ENCODE measurements around the gene CCDC66.

CCDC66 gene

GRCh38 chr3:56610669-56611335 lies 53.8 kb downstream of the CCDC66 start:
- no peak for TF ChIP-seq CTCF (IDR thresholded peaks at IDR 0.05; ENCODE audit: insufficient read depth, missing control alignments)
- FAIRE-seq (no peak), DNase-seq (ENCODE audit: insufficient read length, low spot score) (no peak)

- no peak for TF ChIP-seq CTCF (IDR thresholded peaks at IDR 0.05; ENCODE audit: insufficient read depth, missing control alignments)
- FAIRE-seq (no peak), DNase-seq (ENCODE audit: insufficient read length, low spot score) (no peak)
Measured at GRCh38 chr3:56611364-56611763, 54.4 kb downstream of the CCDC66 start.

GRCh38 chr3:56612146-56612545 lies 55.2 kb downstream of the CCDC66 start:
- DNase-seq (ENCODE audit: insufficient read length, low spot score) (no peak), FAIRE-seq (no peak)
- no peak for TF ChIP-seq CTCF (IDR thresholded peaks at IDR 0.05; ENCODE audit: insufficient read depth, missing control alignments)

- no peak for DNase-seq (ENCODE audit: insufficient read length, low spot score)
- no peak for FAIRE-seq
- no peak for TF ChIP-seq CTCF (IDR thresholded peaks at IDR 0.05; ENCODE audit: insufficient read depth, missing control alignments)
Measured at GRCh38 chr3:56613016-56613415, 56.0 kb downstream of the CCDC66 start.

GRCh38 chr3:56616478-56617006 lies 59.6 kb downstream of the CCDC66 start:
- FAIRE-seq (no peak), DNase-seq (ENCODE audit: insufficient read length, low spot score) (no peak)
- no peak for TF ChIP-seq CTCF (IDR thresholded peaks at IDR 0.05; ENCODE audit: insufficient read depth, missing control alignments)

- no peak for DNase-seq (ENCODE audit: insufficient read length, low spot score)
- TF ChIP-seq CTCF (IDR thresholded peaks at IDR 0.05; ENCODE audit: insufficient read depth, missing control alignments), result no peak
- FAIRE-seq, result no peak
Measured at GRCh38 chr3:56620371-56620770, 63.4 kb downstream of the CCDC66 start.

GRCh38 chr3:56621681-56622080 lies 64.7 kb downstream of the CCDC66 start:
- no peak for FAIRE-seq
- DNase-seq (ENCODE audit: insufficient read length, low spot score), result no peak
- no peak for TF ChIP-seq CTCF (IDR thresholded peaks at IDR 0.05; ENCODE audit: insufficient read depth, missing control alignments)

Measured in D721Med (cell line).